Activated CD4-positive, CD25-positive, alpha-beta regulatory T cell (primary cell): ENCODE measurements around the gene SEC22A.

Source experiments
- DNase-seq, 4 experiments: peaks; one replicate each; lab custom pipeline; 2025; lab: John Stamatoyannopoulos, UW

Gene SEC22A

GRCh38 chr3:123263941-123264340, 62.2 kb downstream of the SEC22A start:
- DNase-seq: no peak

- DNase-seq: no peak
These were observed 66.1 kb downstream of the SEC22A start for GRCh38 chr3:123267821-123268220.

GRCh38 chr3:123270818-123271217, 69.1 kb downstream of the SEC22A start:
- no peak for DNase-seq

- DNase-seq: no peak
These were observed 69.9 kb downstream of the SEC22A start for GRCh38 chr3:123271466-123272159.

- no peak for DNase-seq
These were observed 70.8 kb downstream of the SEC22A start for GRCh38 chr3:123272547-123272946.

GRCh38 chr3:123275691-123276090, 73.9 kb downstream of the SEC22A start:
- DNase-seq: no peak

GRCh38 chr3:123276346-123277006, 74.7 kb downstream of the SEC22A start:
- no peak for DNase-seq

GRCh38 chr3:123277106-123277505, 75.4 kb downstream of the SEC22A start:
- no peak for DNase-seq

GRCh38 chr3:123278446-123278845, 76.7 kb downstream of the SEC22A start:
- DNase-seq: no peak

- DNase-seq: no peak
These were observed 77.4 kb downstream of the SEC22A start for GRCh38 chr3:123279121-123279520.

- DNase-seq: no peak
These were observed 79.7 kb downstream of the SEC22A start for GRCh38 chr3:123281406-123281805.

- DNase-seq: no peak
These were observed 80.2 kb downstream of the SEC22A start for GRCh38 chr3:123281929-123282328.

GRCh38 chr3:123282461-123282860, 80.7 kb downstream of the SEC22A start:
- no peak for DNase-seq

- DNase-seq: no peak
These were observed 81.3 kb downstream of the SEC22A start for GRCh38 chr3:123283074-123283473.

- DNase-seq: no peak
These were observed 82.1 kb downstream of the SEC22A start for GRCh38 chr3:123283657-123284398.

GRCh38 chr3:123284399-123285010, 82.8 kb downstream of the SEC22A start:
- no peak for DNase-seq

GRCh38 chr3:123285066-123285465, 83.3 kb downstream of the SEC22A start:
- no peak for DNase-seq

- DNase-seq: no peak
These were observed 83.7 kb downstream of the SEC22A start for GRCh38 chr3:123285479-123285878.

- DNase-seq: no peak
These were observed 84.2 kb downstream of the SEC22A start for GRCh38 chr3:123285931-123286307.

- DNase-seq: no peak
These were observed 84.7 kb downstream of the SEC22A start for GRCh38 chr3:123286308-123287023.

- no peak for DNase-seq
These were observed 85.6 kb downstream of the SEC22A start for GRCh38 chr3:123287051-123287961.
